Uterus (tissue), 4 donors: ENCODE results near the gene SLC8B1. TPM values are rescaled to one million over a fixed set of nuclear protein-coding genes. Genes with fewer than 3 reads are reported as not detected.

Experiments used
- DNase-seq, 2 donors: peaks; one replicate each; pipeline ENCODE4 v3.0.0-alpha.2; 2019 to 2020
- H3K27ac ChIP-seq, 2 donors: fragments of 200-600 bp; sonication (generic); 1 replicate in 1 of 2; 2 replicates in 1 of 2; pipeline ENCODE4 v1.5.1; 2016 to 2018
- H3K27me3 ChIP-seq, 2 donors: fragments of 200-600 bp; sonication (generic); one replicate each; pipeline ENCODE4 v1.5.1; 2018 to 2019; ENCODE audit warnings: control low read depth in 1 of 2
- H3K36me3 ChIP-seq, 2 donors: fragments of 200-600 bp; sonication (generic); one replicate each; pipeline ENCODE4 v1.5.1; 2019; ENCODE audit warnings: control low read depth in 1 of 2
- H3K4me1 ChIP-seq, 2 donors: fragments of 200-600 bp; sonication (generic); one replicate each; pipeline ENCODE4 v1.5.1; 2018 to 2019; ENCODE audit warnings: control low read depth in 1 of 2
- H3K4me3 ChIP-seq, 2 donors: fragments of 200-600 bp; sonication (generic); 1 replicate in 1 of 2; 2 replicates in 1 of 2; pipeline ENCODE4 v1.5.1; 2018 to 2019; ENCODE audit warnings: mild to moderate bottlenecking in 1 of 2
- H3K9me3 ChIP-seq, 2 donors: fragments of 200-600 bp; sonication (generic); one replicate each; pipeline ENCODE4 v1.5.1; 2019; ENCODE audit warnings: control low read depth in 1 of 2
- POLR2A ChIP-seq, 2 donors: fragments of 450-650 bp; IDR thresholded peaks; one replicate each; pipeline ENCODE4 v1.6.1; 2016; ENCODE audit warnings: antibody characterized with exemption in 2 of 2, mild to moderate bottlenecking in 1 of 2, moderate library complexity in 1 of 2
- intact Hi-C: fragments of 100-400 bp; cut with DNase I; formaldehyde crosslinking; loops from one replicate; pipeline ENCODE4 v1.15.1; 2023; ENCODE audit warnings: low total_unique reads
- total RNA-seq, 4 donors: library from RNA; depleted of rRNA in 3 of 4; stranded (reverse); fragments of >200 nt in 3 of 4; gene quantifications; one replicate each; pipeline versions ENCODE4 v1.1.0 to v1.2.4, GENCODE V29; 2014 to 2023
- TF ChIP-seq, protein P1 (sequence below), 4 experiments: fragments of 200-600 bp in 2 of 4; fragments of 450-650 bp in 2 of 4; sonication (generic) in 2 of 4; IDR thresholded peaks; one replicate each; pipeline ENCODE4 v1.5.1; 2016 to 2019; ENCODE audit warnings: antibody characterized with exemption in 4 of 4, mild to moderate bottlenecking in 2 of 4, moderate library complexity in 1 of 4
- donor health status: DM: yes; HTN: yes; CAD: no.

Gene SLC8B1
- total RNA-seq, 4 donors from 2014 or later, result 14.2 to 47.1 (median 36.2) TPM

DNA sequence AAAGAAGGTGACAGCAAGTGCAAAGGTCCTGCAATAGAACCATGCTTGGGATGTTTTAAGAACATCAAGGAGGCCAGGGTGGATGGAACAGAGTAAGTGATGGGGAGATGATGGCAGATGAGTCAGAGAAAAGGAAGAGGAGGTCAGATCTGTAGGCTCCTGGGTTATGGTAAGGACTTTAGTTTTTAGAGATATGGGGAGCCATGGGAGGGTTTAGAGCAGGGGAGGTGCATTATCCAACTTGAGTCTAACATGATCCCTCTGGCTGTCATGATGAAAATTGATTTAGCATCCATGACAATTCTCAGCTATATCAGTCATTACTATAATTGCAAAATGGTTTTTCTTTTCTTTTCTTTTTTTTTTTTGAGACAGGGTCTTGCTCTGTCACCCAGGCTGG, 16.2 kb upstream of the SLC8B1 start:
- no peak for DNase-seq
- intact Hi-C loops, result no loop called here
- no peaks in the 10 kb centered on the region for H3K27me3 ChIP-seq
- no peak overlapping the region for H3K4me3 ChIP-seq
- H3K27ac ChIP-seq, result no peak overlapping the region
- no peaks in the 10 kb centered on the region for H3K4me1 ChIP-seq
- H3K36me3 ChIP-seq, result no peaks in the 10 kb centered on the region
- TF ChIP-seq, protein P1, sequence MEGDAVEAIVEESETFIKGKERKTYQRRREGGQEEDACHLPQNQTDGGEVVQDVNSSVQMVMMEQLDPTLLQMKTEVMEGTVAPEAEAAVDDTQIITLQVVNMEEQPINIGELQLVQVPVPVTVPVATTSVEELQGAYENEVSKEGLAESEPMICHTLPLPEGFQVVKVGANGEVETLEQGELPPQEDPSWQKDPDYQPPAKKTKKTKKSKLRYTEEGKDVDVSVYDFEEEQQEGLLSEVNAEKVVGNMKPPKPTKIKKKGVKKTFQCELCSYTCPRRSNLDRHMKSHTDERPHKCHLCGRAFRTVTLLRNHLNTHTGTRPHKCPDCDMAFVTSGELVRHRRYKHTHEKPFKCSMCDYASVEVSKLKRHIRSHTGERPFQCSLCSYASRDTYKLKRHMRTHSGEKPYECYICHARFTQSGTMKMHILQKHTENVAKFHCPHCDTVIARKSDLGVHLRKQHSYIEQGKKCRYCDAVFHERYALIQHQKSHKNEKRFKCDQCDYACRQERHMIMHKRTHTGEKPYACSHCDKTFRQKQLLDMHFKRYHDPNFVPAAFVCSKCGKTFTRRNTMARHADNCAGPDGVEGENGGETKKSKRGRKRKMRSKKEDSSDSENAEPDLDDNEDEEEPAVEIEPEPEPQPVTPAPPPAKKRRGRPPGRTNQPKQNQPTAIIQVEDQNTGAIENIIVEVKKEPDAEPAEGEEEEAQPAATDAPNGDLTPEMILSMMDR (IDR thresholded peaks at IDR 0.05), result no peak
- TF ChIP-seq POLR2A (IDR thresholded peaks at IDR 0.05), result no peak
- no peaks in the 10 kb centered on the region for H3K9me3 ChIP-seq

DNA sequence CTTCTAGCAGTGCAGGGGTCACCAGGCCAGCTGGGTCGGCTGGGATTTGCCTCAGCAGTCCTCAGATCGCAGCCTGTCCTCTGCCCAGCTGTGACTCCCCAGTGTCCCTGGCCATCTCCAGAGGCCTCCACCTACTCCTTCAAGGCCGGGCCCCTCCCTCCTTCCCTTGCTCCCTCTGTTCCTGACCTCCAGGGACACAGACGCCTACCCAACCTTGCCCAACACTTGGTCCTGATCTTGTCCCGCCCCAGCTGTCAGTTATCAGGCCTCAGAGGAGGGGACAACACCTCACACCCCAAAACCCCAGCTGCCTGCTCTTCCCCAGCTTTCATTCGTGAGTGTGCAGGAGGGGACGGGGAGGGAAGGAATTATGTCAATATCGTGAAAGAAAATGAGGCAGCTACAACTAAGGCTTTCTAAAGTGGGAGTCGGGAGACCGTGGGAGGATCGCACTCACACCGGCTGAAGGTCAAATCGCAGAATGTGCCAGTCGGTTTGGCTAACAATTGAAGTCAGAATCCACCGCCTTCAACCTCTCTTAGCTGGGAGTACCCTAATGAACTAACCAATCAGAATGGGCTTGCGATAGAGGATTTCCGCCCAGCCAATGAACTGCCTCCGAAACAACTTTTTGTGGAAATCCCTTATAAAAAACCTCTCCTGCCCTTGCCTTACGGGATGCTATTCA, 14.1 kb upstream of the SLC8B1 start:
- DNase-seq, result no peak
- no peak overlapping the region for H3K27ac ChIP-seq
- no peak for TF ChIP-seq POLR2A (IDR thresholded peaks at IDR 0.05)
- TF ChIP-seq, protein P1 (IDR thresholded peaks at IDR 0.05), result no peak
- intact Hi-C loops, result no loop called here
- no peaks in the 10 kb centered on the region for H3K36me3 ChIP-seq
- no peaks in the 10 kb centered on the region for H3K9me3 ChIP-seq
- no peak overlapping the region for H3K4me3 ChIP-seq
- no peaks in the 10 kb centered on the region for H3K4me1 ChIP-seq
- no peaks in the 10 kb centered on the region for H3K27me3 ChIP-seq

DNA sequence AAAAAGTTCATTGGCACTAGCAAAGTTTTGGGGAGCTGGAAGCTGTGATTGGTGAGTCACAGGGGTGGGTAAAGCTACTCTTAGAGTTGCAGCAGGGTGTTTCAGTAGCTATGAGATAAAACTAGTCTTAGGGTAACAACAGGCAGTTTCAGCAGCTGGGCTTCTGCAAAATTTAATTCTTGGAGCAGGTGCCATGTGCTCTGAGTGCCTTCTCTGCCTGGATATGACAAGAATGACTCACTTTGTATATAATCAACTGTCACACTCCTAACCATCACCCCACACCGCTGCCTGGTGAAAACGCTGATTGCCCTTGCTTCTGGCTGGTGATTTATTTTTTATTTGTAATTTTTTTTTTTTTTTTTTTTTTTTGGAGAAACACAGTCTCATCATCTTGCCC, 13.0 kb upstream of the SLC8B1 start:
- H3K27ac ChIP-seq, result no peak overlapping the region
- no peaks in the 10 kb centered on the region for H3K27me3 ChIP-seq
- DNase-seq, result no peak
- intact Hi-C loops, result no loop called here
- H3K9me3 ChIP-seq, result no peaks in the 10 kb centered on the region
- no peaks in the 10 kb centered on the region for H3K4me1 ChIP-seq
- H3K4me3 ChIP-seq, result no peak overlapping the region
- TF ChIP-seq, protein P1 (IDR thresholded peaks at IDR 0.05), result no peak
- no peak for TF ChIP-seq POLR2A (IDR thresholded peaks at IDR 0.05)
- H3K36me3 ChIP-seq, result no peaks in the 10 kb centered on the region

DNA sequence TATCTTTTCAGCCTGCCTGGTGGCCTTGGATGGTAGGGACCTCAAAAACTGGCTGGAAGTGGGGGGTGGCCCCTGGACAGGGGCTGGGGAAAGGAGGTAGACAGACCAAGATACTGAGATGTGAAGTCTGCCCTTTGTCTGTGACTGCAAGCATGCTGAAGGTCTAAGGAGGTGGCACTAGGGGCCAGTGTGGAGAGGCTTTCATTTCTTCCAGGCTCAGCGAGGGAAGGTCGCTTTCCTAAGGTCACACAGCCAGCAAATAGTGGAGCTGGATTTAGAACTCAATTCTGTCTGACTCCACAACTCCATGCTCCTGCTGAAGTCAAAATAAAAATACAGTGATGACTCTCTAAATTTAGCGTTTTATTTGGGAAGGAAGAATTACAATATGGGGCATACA, 12.2 kb upstream of the SLC8B1 start:
- Histone ChIP-seq H3K27me3 (no peaks in the 10 kb centered on the region), H3K36me3 (no peaks in the 10 kb centered on the region), H3K4me3 (no peak overlapping the region), H3K4me1 (no peaks in the 10 kb centered on the region), H3K27ac (no peak overlapping the region), H3K9me3 (no peaks in the 10 kb centered on the region)
- no peak for DNase-seq
- intact Hi-C loops, result no loop called here
- no peak for TF ChIP-seq POLR2A (IDR thresholded peaks at IDR 0.05)
- TF ChIP-seq, protein P1 (IDR thresholded peaks at IDR 0.05), result no peak

DNA sequence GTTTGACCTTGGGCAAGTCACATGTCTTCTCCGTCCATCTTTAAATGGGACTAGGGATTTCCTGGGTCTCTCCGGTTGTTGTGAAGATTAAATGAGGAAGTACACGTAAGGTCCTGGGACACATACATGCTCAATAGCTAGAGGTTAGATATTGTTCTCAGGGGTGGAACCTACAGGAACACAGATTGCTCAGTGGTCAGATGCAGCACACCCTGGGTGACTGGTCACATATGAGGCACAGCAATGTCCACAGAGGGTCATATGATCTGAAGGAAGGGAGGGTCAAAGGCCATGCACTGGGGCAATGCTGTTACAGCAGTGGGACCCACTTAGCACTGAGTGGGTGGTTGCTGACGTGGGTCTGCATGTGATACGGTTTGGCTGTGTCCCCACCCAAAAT, 11.4 kb upstream of the SLC8B1 start:
- intact Hi-C loops, result no loop called here
- H3K27me3 ChIP-seq, result no peaks in the 10 kb centered on the region
- H3K4me1 ChIP-seq, result no peaks in the 10 kb centered on the region
- H3K27ac ChIP-seq, result no peak overlapping the region
- no peak overlapping the region for H3K4me3 ChIP-seq
- no peak for DNase-seq
- H3K9me3 ChIP-seq, result no peaks in the 10 kb centered on the region
- no peaks in the 10 kb centered on the region for H3K36me3 ChIP-seq
- TF ChIP-seq, protein P1 (IDR thresholded peaks at IDR 0.05), result no peak
- TF ChIP-seq POLR2A (IDR thresholded peaks at IDR 0.05), result no peak
